ENCODE measurements around the gene CRISP3.

DNA sequence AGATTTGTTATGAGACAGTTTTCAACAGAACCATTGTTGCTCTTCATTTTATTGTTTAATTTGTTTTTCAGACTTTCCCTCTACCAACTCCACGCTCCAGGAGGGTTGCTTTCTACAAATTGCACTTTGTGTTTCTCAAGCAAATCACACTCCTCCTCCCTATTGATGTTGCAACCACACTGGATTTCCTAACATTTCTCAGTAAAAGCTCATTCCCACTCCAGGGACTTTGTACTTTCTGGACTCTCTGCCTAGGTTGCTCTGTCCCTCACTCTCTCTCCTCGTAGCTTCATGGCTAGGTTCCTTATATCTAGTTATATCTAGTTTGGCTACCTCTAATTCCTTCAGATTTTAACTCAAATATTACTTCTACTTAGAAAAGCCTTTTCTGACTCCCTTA is 22.6 kb upstream of the CRISP3 start:
- TF ChIP-seq, protein P1, sequence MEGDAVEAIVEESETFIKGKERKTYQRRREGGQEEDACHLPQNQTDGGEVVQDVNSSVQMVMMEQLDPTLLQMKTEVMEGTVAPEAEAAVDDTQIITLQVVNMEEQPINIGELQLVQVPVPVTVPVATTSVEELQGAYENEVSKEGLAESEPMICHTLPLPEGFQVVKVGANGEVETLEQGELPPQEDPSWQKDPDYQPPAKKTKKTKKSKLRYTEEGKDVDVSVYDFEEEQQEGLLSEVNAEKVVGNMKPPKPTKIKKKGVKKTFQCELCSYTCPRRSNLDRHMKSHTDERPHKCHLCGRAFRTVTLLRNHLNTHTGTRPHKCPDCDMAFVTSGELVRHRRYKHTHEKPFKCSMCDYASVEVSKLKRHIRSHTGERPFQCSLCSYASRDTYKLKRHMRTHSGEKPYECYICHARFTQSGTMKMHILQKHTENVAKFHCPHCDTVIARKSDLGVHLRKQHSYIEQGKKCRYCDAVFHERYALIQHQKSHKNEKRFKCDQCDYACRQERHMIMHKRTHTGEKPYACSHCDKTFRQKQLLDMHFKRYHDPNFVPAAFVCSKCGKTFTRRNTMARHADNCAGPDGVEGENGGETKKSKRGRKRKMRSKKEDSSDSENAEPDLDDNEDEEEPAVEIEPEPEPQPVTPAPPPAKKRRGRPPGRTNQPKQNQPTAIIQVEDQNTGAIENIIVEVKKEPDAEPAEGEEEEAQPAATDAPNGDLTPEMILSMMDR (conservative IDR thresholded peaks at IDR 0.05; ENCODE audit: low read depth, low read length), result no peak
- TF ChIP-seq EZH2phosphoT487 (IDR thresholded peaks at IDR 0.05; ENCODE audit: borderline replicate concordance, low read length), result no peak

Measured in PC-3 (cell line).